NCI-H1930 (cell line): ENCODE measurements around the gene OR6C1.
"Not testable (repeated sequence)": the region's sequence is repeated elsewhere in the genome, so short reads cannot be mapped to it uniquely, and the experiment has no call there.

Experiments
- DNase-seq, 2 experiments: peaks; one replicate each; lab custom pipeline; 2025; lab: John Stamatoyannopoulos, UW

The OR6C1 gene

DNA sequence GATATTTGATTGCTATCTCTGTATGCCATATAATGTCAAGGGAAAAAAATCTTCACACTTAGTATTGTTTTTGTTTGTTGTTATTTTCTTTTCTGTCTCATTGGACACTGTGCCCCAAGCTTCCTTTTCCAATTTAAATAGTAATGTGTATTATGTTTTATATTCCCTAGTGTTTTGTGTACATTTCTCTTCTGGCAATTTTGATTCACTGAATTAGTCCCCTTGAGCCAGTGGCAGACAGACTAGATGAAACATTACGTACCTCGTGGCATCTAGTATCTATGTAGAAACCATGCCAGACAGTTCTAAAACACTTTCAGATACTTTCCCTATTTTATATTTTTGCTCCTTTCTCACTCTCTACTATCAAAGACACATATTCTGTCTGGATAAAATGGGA lies at the start of gene OR6C1:
TSS of gene OR6C1 (plus strand) at position 301 of the 400 bp plus-strand sequence. CDS start 6,257 bp downstream, outside the sequence.
- DNase-seq = no peak

GRCh38 chr12:55280991-55281390 lies 33.2 kb upstream of the OR6C1 start:
- DNase-seq = no peak

DNA sequence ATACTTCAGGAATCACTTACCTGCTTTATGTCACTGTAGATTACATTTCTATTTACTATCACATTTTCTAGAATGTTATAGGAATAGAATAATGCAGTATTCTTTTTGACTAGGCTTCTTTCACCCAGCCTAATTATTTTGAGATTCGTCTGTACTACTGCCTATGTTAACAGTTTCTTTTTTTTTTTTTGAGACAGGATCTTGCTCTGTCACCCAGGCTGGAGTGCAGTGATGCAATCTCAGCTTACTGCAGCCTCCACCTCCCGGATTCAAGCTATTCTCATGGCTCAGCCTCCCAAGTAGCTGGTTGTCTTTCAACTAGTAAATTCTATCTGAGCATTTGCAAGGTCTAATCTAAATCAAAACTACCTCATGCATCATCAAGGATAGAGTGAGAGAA lies 24.1 kb upstream of the OR6C1 start:
- no peak for DNase-seq

GRCh38 chr12:55296469-55296868 lies 17.7 kb upstream of the OR6C1 start, which contains the start of gene OR6C6:
TSS of gene OR6C6 (minus strand) at chr12:55296569. CDS start at chr12:55295232, 1,337 bp downstream.
- DNase-seq = no peak

DNA sequence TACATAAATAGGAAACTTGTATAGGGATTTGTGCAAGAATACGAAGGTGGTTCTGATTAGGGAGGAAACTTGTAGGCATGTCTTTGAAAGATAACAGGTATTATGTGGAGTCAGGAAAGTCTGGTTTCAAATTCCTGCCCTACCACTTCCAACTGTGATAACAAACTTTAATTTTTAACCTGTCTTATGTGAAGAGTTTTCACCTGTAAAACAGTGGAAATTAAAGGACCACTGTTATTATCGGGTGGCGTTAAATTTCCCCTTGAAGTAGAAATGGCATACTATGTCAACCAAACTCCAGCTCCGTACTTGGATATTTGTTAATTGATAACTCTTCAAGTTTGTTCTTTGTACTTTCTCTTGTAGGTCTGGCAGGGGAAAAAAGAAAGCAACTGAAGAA lies 6.1 kb downstream of the OR6C1 start:
- DNase-seq = no peak

- not testable (repeated sequence) for DNase-seq
Measured at GRCh38 chr12:55325801-55326200, 11.7 kb downstream of the OR6C1 start.

DNA sequence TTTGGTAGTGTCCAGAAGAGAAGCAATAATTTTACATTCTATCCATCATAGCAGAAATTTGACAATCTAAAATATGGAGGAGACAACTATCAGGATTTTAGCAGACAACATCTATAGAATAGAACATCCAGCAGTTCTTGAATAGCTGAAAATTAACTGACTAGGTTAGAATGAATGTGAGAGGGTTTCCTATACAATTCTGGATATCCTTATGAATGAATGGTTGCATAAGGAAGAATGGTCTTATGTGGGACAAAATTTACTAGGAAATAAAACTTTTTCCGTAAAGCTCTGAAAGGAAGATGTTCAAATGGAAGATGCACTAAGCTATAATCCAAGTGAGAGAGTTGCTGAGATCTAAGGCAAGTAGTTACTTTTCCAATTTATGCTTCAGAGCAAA lies 16.3 kb downstream of the OR6C1 start, which contains the start of gene OR6C3:
TSS of gene OR6C3 (plus strand) at position 301 of the 400 bp plus-strand sequence. CDS start 955 bp downstream, outside the sequence.
- DNase-seq = no peak

- DNase-seq = no peak
Measured at GRCh38 chr12:55336002-55336401, 21.9 kb downstream of the OR6C1 start.

- DNase-seq = not testable (repeated sequence)
Measured at GRCh38 chr12:55355338-55355737, 41.2 kb downstream of the OR6C1 start.

GRCh38 chr12:55362675-55363074 lies 48.5 kb downstream of the OR6C1 start, which contains the start of gene OR6C75:
TSS of gene OR6C75 (plus strand) at chr12:55362975. CDS start at chr12:55365111, 2,136 bp downstream.
- DNase-seq = no peak

- DNase-seq = no peak
Measured at GRCh38 chr12:55365086-55365485, 50.9 kb downstream of the OR6C1 start.
